Measurements from ENCODE around the gene RANGRF.

GRCh38 chr17:8266648-8267479, 21.6 kb upstream of the RANGRF start:
- TF ChIP-seq CTCF (conservative IDR thresholded peaks at IDR 0.05; ENCODE audit: low read depth, low read length) (no peak), EZH2 (IDR thresholded peaks at IDR 0.05; ENCODE audit: low read length, unreplicated experiment) (no peak), EZH2phosphoT487 (IDR thresholded peaks at IDR 0.05; ENCODE audit: borderline replicate concordance, low read length) (no peak)
